ENCODE measurements around the gene YAP1.

GRCh38 chr11:102111787-102112508 lies 1.7 kb downstream of the YAP1 start:
- TF ChIP-seq, protein P1, sequence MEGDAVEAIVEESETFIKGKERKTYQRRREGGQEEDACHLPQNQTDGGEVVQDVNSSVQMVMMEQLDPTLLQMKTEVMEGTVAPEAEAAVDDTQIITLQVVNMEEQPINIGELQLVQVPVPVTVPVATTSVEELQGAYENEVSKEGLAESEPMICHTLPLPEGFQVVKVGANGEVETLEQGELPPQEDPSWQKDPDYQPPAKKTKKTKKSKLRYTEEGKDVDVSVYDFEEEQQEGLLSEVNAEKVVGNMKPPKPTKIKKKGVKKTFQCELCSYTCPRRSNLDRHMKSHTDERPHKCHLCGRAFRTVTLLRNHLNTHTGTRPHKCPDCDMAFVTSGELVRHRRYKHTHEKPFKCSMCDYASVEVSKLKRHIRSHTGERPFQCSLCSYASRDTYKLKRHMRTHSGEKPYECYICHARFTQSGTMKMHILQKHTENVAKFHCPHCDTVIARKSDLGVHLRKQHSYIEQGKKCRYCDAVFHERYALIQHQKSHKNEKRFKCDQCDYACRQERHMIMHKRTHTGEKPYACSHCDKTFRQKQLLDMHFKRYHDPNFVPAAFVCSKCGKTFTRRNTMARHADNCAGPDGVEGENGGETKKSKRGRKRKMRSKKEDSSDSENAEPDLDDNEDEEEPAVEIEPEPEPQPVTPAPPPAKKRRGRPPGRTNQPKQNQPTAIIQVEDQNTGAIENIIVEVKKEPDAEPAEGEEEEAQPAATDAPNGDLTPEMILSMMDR (IDR thresholded peaks at IDR 0.05): no peak
- peak in 2 of 4 donors; percentile 44 to 47 for TF ChIP-seq POLR2A (IDR thresholded peaks at IDR 0.05)

All from esophagus squamous epithelium (tissue), 4 donors.